Measurements from ENCODE around the gene PTPN7.
A peak's percentile ranks its signal among the peaks of the same experiment; 100 is the strongest.

Gene PTPN7

GRCh38 chr1:202165267-202165941 is 5.0 kb upstream of the PTPN7 start:
- Mint-ChIP-seq H3K4me3 (peak overlapping the region; percentile 79), H3K9me3 (no peaks in the 10 kb centered on the region), H3K36me3 (ENCODE audit: low read depth) (peaks cover 7% of the 10 kb centered on the region), H3K27ac (peak overlapping the region; percentile 89), H3K27me3 (no peaks in the 10 kb centered on the region), H3K4me1 (ENCODE audit: low read depth) (peaks cover 67% of the 10 kb centered on the region)
- peak; percentile 76 for DNase-seq

- H3K4me3 Mint-ChIP-seq: peak overlapping the region; percentile 79
- H3K27ac Mint-ChIP-seq: peak overlapping the region; percentile 89
- H3K36me3 Mint-ChIP-seq (ENCODE audit: low read depth): peaks cover 16% of the 10 kb centered on the region
- peak; percentile 71 for DNase-seq
- no peaks in the 10 kb centered on the region for H3K27me3 Mint-ChIP-seq
- no peaks in the 10 kb centered on the region for H3K9me3 Mint-ChIP-seq
- H3K4me1 Mint-ChIP-seq (ENCODE audit: low read depth): peaks cover 69% of the 10 kb centered on the region
Observed at GRCh38 chr1:202164271-202165037, 4.1 kb upstream of the PTPN7 start.

- H3K27me3 Mint-ChIP-seq: no peaks in the 10 kb centered on the region
- H3K36me3 Mint-ChIP-seq (ENCODE audit: low read depth): peaks cover 25% of the 10 kb centered on the region
- DNase-seq: no peak
- peak overlapping the region; percentile 98 for H3K4me3 Mint-ChIP-seq
- peak overlapping the region; percentile 97 for H3K27ac Mint-ChIP-seq
- no peaks in the 10 kb centered on the region for H3K9me3 Mint-ChIP-seq
- peaks cover 75% of the 10 kb centered on the region for H3K4me1 Mint-ChIP-seq (ENCODE audit: low read depth)
Observed at GRCh38 chr1:202163281-202164270, 3.2 kb upstream of the PTPN7 start.

GRCh38 chr1:202162418-202163280 is 2.2 kb upstream of the PTPN7 start:
- Mint-ChIP-seq H3K27ac (peak overlapping the region; percentile 97), H3K27me3 (no peaks in the 10 kb centered on the region), H3K9me3 (no peaks in the 10 kb centered on the region), H3K4me3 (peak overlapping the region; percentile 98), H3K36me3 (ENCODE audit: low read depth) (peaks cover 34% of the 10 kb centered on the region), H3K4me1 (ENCODE audit: low read depth) (peaks cover 84% of the 10 kb centered on the region)
- peak; percentile 61 for DNase-seq

GRCh38 chr1:202162047-202162417 is 1.6 kb upstream of the PTPN7 start:
- Mint-ChIP-seq H3K27ac (peak overlapping the region; percentile 97), H3K36me3 (ENCODE audit: low read depth) (peaks cover 40% of the 10 kb centered on the region), H3K4me1 (ENCODE audit: low read depth) (peaks cover 86% of the 10 kb centered on the region), H3K9me3 (no peaks in the 10 kb centered on the region), H3K27me3 (no peaks in the 10 kb centered on the region), H3K4me3 (peak overlapping the region; percentile 98)
- DNase-seq: peak; percentile 73

GRCh38 chr1:202161151-202162046 is 997 bp upstream of the PTPN7 start:
- DNase-seq: peak; percentile 53
- Mint-ChIP-seq H3K27me3 (no peaks in the 10 kb centered on the region), H3K9me3 (no peaks in the 10 kb centered on the region), H3K27ac (peak overlapping the region; percentile 97), H3K36me3 (ENCODE audit: low read depth) (peaks cover 47% of the 10 kb centered on the region), H3K4me1 (ENCODE audit: low read depth) (peaks cover 85% of the 10 kb centered on the region), H3K4me3 (peak overlapping the region; percentile 98)

- Mint-ChIP-seq H3K27me3 (no peaks in the 10 kb centered on the region), H3K4me3 (peak overlapping the region; percentile 98), H3K9me3 (no peaks in the 10 kb centered on the region), H3K4me1 (ENCODE audit: low read depth) (peaks cover 83% of the 10 kb centered on the region), H3K36me3 (ENCODE audit: low read depth) (peaks cover 63% of the 10 kb centered on the region), H3K27ac (peak overlapping the region; percentile 97)
- DNase-seq: peak; percentile 83
Observed at GRCh38 chr1:202159534-202160371, 649 bp downstream of the PTPN7 start.

- Mint-ChIP-seq H3K27me3 (no peaks in the 10 kb centered on the region), H3K4me1 (ENCODE audit: low read depth) (peaks cover 79% of the 10 kb centered on the region), H3K4me3 (peak overlapping the region; percentile 98), H3K27ac (peak overlapping the region; percentile 97), H3K9me3 (no peaks in the 10 kb centered on the region), H3K36me3 (ENCODE audit: low read depth) (peaks cover 71% of the 10 kb centered on the region)
- DNase-seq: peak; percentile 61
Observed at GRCh38 chr1:202158810-202159533, 1.4 kb downstream of the PTPN7 start.

GRCh38 chr1:202157945-202158344 is 2.5 kb downstream of the PTPN7 start:
- peak overlapping the region; percentile 97 for H3K27ac Mint-ChIP-seq
- no peaks in the 10 kb centered on the region for H3K9me3 Mint-ChIP-seq
- H3K4me1 Mint-ChIP-seq (ENCODE audit: low read depth): peaks cover 75% of the 10 kb centered on the region
- peaks cover 80% of the 10 kb centered on the region for H3K36me3 Mint-ChIP-seq (ENCODE audit: low read depth)
- H3K4me3 Mint-ChIP-seq: peak overlapping the region; percentile 98
- no peaks in the 10 kb centered on the region for H3K27me3 Mint-ChIP-seq
- DNase-seq: no peak

GRCh38 chr1:202156590-202156989 is 3.8 kb downstream of the PTPN7 start:
- H3K4me1 Mint-ChIP-seq (ENCODE audit: low read depth): peaks cover 63% of the 10 kb centered on the region
- H3K4me3 Mint-ChIP-seq: peak overlapping the region; percentile 98
- H3K9me3 Mint-ChIP-seq: no peaks in the 10 kb centered on the region
- DNase-seq: no peak
- no peaks in the 10 kb centered on the region for H3K27me3 Mint-ChIP-seq
- peak overlapping the region; percentile 89 for H3K27ac Mint-ChIP-seq
- H3K36me3 Mint-ChIP-seq (ENCODE audit: low read depth): peaks cover 93% of the 10 kb centered on the region

GRCh38 chr1:202155478-202156021 is 4.9 kb downstream of the PTPN7 start:
- no peaks in the 10 kb centered on the region for H3K27me3 Mint-ChIP-seq
- peaks cover 58% of the 10 kb centered on the region for H3K4me1 Mint-ChIP-seq (ENCODE audit: low read depth)
- no peaks in the 10 kb centered on the region for H3K9me3 Mint-ChIP-seq
- peaks cover 98% of the 10 kb centered on the region for H3K36me3 Mint-ChIP-seq (ENCODE audit: low read depth)
- DNase-seq: no peak
- H3K4me3 Mint-ChIP-seq: no peak overlapping the region
- peak overlapping the region; percentile 89 for H3K27ac Mint-ChIP-seq

Measured in activated T-cell treated with anti-CD3 and anti-CD28 coated beads, Interleukin-2, amount 50 U/mL, for 24 hours (primary cell).